Measurements from ENCODE around the gene MAL. TPM values are rescaled to one million over a fixed set of nuclear protein-coding genes. Genes with fewer than 3 reads are reported as not detected.

Gene MAL
- total and polyA plus RNA-seq, 2 experiments from 2014 or later = 1.4 TPM; not detected in 1

GRCh38 chr2:95068256-95068655 lies 42.7 kb downstream of the MAL start:
- Histone ChIP-seq H3K27me3 (no peaks in the 10 kb centered on the region), H3K79me2 (no peaks in the 10 kb centered on the region), H3K4me3 (no peak overlapping the region), H3K4me2 (no peak overlapping the region), H4K20me1 (ENCODE audit: insufficient read depth, poor library complexity, severe bottlenecking) (no peaks in the 10 kb centered on the region), H3K27ac (no peak overlapping the region), H2AFZ (no peak overlapping the region), H3K9me2 (replicated peaks; ENCODE audit: insufficient read depth) (no peaks in the 10 kb centered on the region), H3K36me3 (replicated peaks; ENCODE audit: insufficient read depth, low read depth) (no peaks in the 10 kb centered on the region), H3K4me1 (ENCODE audit: insufficient read depth) (no peaks in the 10 kb centered on the region), H3K9me3 (ENCODE audit: low read depth) (no peaks in the 10 kb centered on the region)
- DNase-seq (ENCODE audit: low spot score) = no peak
- WGBS (ENCODE audit: low lambda C conversion rate, missing lambda C conversion rate) = 56% methylated on average over 2 of the region's 2 CpGs
- no peak for TF ChIP-seq EZH2 (IDR thresholded peaks at IDR 0.05; ENCODE audit: borderline replicate concordance)

- Histone ChIP-seq H2AFZ (no peak overlapping the region), H3K9me3 (ENCODE audit: low read depth) (no peaks in the 10 kb centered on the region), H3K79me2 (no peaks in the 10 kb centered on the region), H4K20me1 (ENCODE audit: insufficient read depth, poor library complexity, severe bottlenecking) (no peaks in the 10 kb centered on the region), H3K9me2 (replicated peaks; ENCODE audit: insufficient read depth) (no peaks in the 10 kb centered on the region), H3K4me1 (ENCODE audit: insufficient read depth) (no peaks in the 10 kb centered on the region), H3K36me3 (replicated peaks; ENCODE audit: insufficient read depth, low read depth) (no peaks in the 10 kb centered on the region), H3K27me3 (no peaks in the 10 kb centered on the region), H3K4me3 (no peak overlapping the region), H3K4me2 (no peak overlapping the region), H3K27ac (no peak overlapping the region)
- TF ChIP-seq EZH2 (IDR thresholded peaks at IDR 0.05; ENCODE audit: borderline replicate concordance) = no peak
- no peak for TF ChIP-seq CTCF (IDR thresholded peaks at IDR 0.05; ENCODE audit: poor library complexity)
- no peak for TF ChIP-seq EZH2phosphoT487 (IDR thresholded peaks at IDR 0.05; ENCODE audit: low read depth, severe bottlenecking, unreplicated experiment)
- no peak for DNase-seq (ENCODE audit: low spot score)
- WGBS (ENCODE audit: low lambda C conversion rate, missing lambda C conversion rate) = 84% methylated on average over 9 of the region's 9 CpGs
Measured at GRCh38 chr2:95069465-95069864, 44.0 kb downstream of the MAL start.

- Histone ChIP-seq H3K4me3 (no peak overlapping the region), H3K9me2 (replicated peaks; ENCODE audit: insufficient read depth) (no peaks in the 10 kb centered on the region), H4K20me1 (ENCODE audit: insufficient read depth, poor library complexity, severe bottlenecking) (no peaks in the 10 kb centered on the region), H3K36me3 (replicated peaks; ENCODE audit: insufficient read depth, low read depth) (no peaks in the 10 kb centered on the region), H2AFZ (no peak overlapping the region), H3K9me3 (ENCODE audit: low read depth) (no peaks in the 10 kb centered on the region), H3K4me1 (ENCODE audit: insufficient read depth) (no peaks in the 10 kb centered on the region), H3K27ac (no peak overlapping the region), H3K27me3 (no peaks in the 10 kb centered on the region), H3K79me2 (no peaks in the 10 kb centered on the region), H3K4me2 (no peak overlapping the region)
- TF ChIP-seq CTCF (IDR thresholded peaks at IDR 0.05; ENCODE audit: poor library complexity) (no peak), EZH2phosphoT487 (IDR thresholded peaks at IDR 0.05; ENCODE audit: low read depth, severe bottlenecking, unreplicated experiment) (no peak), EZH2 (IDR thresholded peaks at IDR 0.05; ENCODE audit: borderline replicate concordance) (no peak)
- DNase-seq (ENCODE audit: low spot score) = no peak
- 78% methylated on average over 4 of the region's 4 CpGs for WGBS (ENCODE audit: low lambda C conversion rate, missing lambda C conversion rate)
Measured at GRCh38 chr2:95071856-95072255, 46.3 kb downstream of the MAL start.

- no peaks in the 10 kb centered on the region for H3K9me2 ChIP-seq (replicated peaks; ENCODE audit: insufficient read depth)
- no peak for DNase-seq (ENCODE audit: low spot score)
- H3K36me3 ChIP-seq (replicated peaks; ENCODE audit: insufficient read depth, low read depth) = no peaks in the 10 kb centered on the region
- TF ChIP-seq EZH2phosphoT487 (IDR thresholded peaks at IDR 0.05; ENCODE audit: low read depth, severe bottlenecking, unreplicated experiment) (no peak), CTCF (IDR thresholded peaks at IDR 0.05; ENCODE audit: poor library complexity) (no peak), EZH2 (IDR thresholded peaks at IDR 0.05; ENCODE audit: borderline replicate concordance) (no peak)
- H3K27me3 ChIP-seq = peaks cover 2% of the 10 kb centered on the region
- H2AFZ ChIP-seq = no peak overlapping the region
- H3K79me2 ChIP-seq = no peaks in the 10 kb centered on the region
- H3K4me3 ChIP-seq = no peak overlapping the region
- no peak overlapping the region for H3K4me2 ChIP-seq
- H3K4me1 ChIP-seq (ENCODE audit: insufficient read depth) = no peaks in the 10 kb centered on the region
- 58% methylated on average over 4 of the region's 4 CpGs for WGBS (ENCODE audit: low lambda C conversion rate, missing lambda C conversion rate)
- no peak overlapping the region for H3K27ac ChIP-seq
- H4K20me1 ChIP-seq (ENCODE audit: insufficient read depth, poor library complexity, severe bottlenecking) = no peaks in the 10 kb centered on the region
- H3K9me3 ChIP-seq (ENCODE audit: low read depth) = no peaks in the 10 kb centered on the region
Measured at GRCh38 chr2:95072424-95072823, 46.9 kb downstream of the MAL start.

Data from hepatocyte (in vitro differentiated cells).